22Rv1 (cell line): ENCODE data around the gene RSAD2.

Experiments
- CTCF ChIP-seq: fragments of 450-650 bp; IDR thresholded peaks from 2 replicates; pipeline ENCODE4 v1.5.1; 2017; ENCODE audit warnings: mild to moderate bottlenecking
- ZFX ChIP-seq: fragments of 450-650 bp; IDR thresholded peaks from 2 replicates; pipeline ENCODE4 v1.6.1; 2017; ENCODE audit warnings: antibody characterized with exemption, borderline replicate concordance

DNA sequence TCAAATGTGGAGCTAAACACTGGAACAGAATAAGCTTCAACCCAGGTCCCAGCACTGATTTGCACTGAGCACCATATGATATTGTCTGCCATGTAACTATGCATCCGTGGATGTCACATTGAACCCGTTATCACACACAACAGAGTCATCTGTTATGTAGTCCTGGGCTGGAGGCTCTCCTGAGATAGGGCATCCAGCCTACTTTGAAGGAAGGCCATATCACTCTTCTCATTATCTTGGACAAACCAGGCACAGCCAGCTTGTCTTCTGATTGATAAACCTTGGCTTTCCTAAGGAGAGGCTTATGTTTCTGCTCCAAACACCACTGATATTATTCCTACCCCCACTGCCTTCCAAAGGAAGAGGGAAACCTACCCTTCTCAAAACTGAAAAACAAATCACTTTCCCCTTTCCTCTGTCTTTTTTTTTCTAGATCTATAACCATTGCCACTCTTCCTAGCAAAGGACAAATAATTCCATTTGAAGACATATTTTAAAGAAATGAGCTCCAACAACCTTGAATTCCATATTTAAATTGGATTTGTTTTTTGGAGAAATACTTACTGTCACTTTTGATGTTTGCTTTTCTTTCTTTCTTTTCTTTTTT lies 16.4 kb downstream of the RSAD2 start:
- no peak for TF ChIP-seq CTCF
- no peak for TF ChIP-seq ZFX
